ENCODE results near the gene PCDHGA4. TPM values are rescaled to one million over a fixed set of nuclear protein-coding genes. Genes with fewer than 3 reads are reported as not detected.

Gene PCDHGA4
- total and polyA plus RNA-seq, 2 donors (not counting 1 experiment from before 2014, with no cell fraction given) = 0.13 to 1.1 TPM

DNA sequence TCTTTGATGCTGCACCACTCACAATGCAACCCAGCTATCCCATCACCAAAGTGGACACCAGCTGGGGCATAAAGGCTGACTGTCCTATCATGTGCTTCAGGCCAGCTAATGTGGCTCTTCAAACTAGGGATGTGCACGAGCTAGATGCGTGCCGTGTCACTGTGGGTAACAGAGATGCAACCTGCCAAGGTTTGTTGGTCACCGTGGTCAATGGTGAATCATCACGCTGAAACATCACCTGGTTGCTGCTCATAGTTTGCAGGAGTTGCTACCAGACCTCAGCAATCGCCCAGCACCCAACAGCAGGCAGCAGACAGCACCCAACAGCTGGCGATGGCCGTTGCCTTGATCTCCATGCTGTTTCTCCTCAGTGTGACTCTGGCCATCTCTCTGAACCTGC, 26.6 kb upstream of the PCDHGA4 start:
- no peaks in the 10 kb centered on the region for H4K20me1 ChIP-seq (ENCODE audit: control insufficient read depth, insufficient read depth, low read length, poor library complexity, severe bottlenecking)
- TF ChIP-seq, protein P1, sequence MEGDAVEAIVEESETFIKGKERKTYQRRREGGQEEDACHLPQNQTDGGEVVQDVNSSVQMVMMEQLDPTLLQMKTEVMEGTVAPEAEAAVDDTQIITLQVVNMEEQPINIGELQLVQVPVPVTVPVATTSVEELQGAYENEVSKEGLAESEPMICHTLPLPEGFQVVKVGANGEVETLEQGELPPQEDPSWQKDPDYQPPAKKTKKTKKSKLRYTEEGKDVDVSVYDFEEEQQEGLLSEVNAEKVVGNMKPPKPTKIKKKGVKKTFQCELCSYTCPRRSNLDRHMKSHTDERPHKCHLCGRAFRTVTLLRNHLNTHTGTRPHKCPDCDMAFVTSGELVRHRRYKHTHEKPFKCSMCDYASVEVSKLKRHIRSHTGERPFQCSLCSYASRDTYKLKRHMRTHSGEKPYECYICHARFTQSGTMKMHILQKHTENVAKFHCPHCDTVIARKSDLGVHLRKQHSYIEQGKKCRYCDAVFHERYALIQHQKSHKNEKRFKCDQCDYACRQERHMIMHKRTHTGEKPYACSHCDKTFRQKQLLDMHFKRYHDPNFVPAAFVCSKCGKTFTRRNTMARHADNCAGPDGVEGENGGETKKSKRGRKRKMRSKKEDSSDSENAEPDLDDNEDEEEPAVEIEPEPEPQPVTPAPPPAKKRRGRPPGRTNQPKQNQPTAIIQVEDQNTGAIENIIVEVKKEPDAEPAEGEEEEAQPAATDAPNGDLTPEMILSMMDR (IDR thresholded peaks at IDR 0.05) = no peak
- TF ChIP-seq EZH2 (IDR thresholded peaks at IDR 0.05; ENCODE audit: borderline replicate concordance, insufficient read depth, low read depth, low read length, poor library complexity, severe bottlenecking) = no peak

DNA sequence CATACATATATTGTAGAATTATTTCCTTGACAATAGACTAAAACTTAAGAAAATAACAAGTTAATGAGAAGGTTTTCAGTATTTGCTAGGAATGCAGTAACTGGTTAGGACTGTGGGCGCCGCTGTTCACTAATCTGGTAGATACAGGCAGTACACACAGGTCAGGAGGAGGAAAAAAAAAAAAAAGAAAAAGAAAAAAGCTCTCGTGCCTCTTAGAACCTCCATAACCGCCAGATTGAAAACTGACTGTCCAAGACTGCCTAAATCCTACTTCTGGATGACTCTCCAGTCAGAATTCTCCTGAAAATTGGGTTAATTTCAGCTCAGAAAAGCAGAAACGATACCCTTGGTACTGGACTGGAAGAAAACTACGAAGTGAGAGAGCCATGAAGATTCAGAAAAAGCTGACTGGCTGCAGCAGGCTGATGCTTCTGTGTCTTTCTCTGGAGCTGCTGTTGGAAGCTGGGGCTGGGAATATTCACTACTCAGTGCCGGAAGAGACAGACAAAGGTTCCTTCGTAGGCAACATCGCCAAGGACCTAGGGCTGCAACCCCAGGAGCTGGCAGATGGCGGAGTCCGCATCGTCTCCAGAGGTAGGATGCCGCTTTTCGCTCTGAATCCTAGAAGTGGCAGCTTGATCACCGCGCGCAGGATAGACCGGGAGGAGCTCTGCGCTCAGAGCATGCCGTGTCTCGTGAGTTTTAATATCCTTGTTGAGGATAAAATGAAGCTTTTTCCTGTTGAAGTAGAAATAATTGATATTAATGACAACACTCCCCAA, 24.3 kb upstream of the PCDHGA4 start, which contains the start of gene PCDHGA1:
TSS of gene PCDHGA1 (plus strand) at position 216 of the 782 bp plus-strand sequence.
- Histone ChIP-seq H2AFZ (ENCODE audit: insufficient read depth, low read depth, low read length, poor library complexity, severe bottlenecking) (peak within 1 kb of the TSS; percentile 36), H3K4me3 (ENCODE audit: control extremely low read depth in 1 of 5, extremely low read depth in 1 of 5, insufficient read depth in 1 of 5, low read depth in 2 of 5, low read length in 4 of 5) (peak within 1 kb of the TSS in 2 of 5 experiments; percentile 15 to 30), H4K20me1 (ENCODE audit: control insufficient read depth, insufficient read depth, low read length, poor library complexity, severe bottlenecking) (no peaks in the 10 kb centered on the region), H3K9ac (ENCODE audit: low read length) (no peak within 1 kb of the TSS), H3K27me3 (replicated peaks in 1 of 4; ENCODE audit: control extremely low read depth in 1 of 4, control insufficient read depth in 3 of 4, insufficient read depth in 4 of 4, low read length in 3 of 4) (peaks cover 0 to 55% (median 35%) of the 10 kb centered on the region in 4 experiments), H3K27ac (ENCODE audit: low read length in 2 of 2) (no peak within 1 kb of the TSS), H3K4me2 (replicated peaks; ENCODE audit: low read depth, low read length, poor library complexity, severe bottlenecking) (peak within 1 kb of the TSS; percentile 39), H3K4me1 (ENCODE audit: control insufficient read depth in 2 of 2, insufficient read depth in 2 of 2, low read length in 2 of 2) (peaks cover 3 to 8% of the 10 kb centered on the region in 2 donors), H3K79me2 (ENCODE audit: control insufficient read depth, insufficient read depth, low read length) (no peaks in the 10 kb centered on the region), H3K9me3 (ENCODE audit: control extremely low read depth in 1 of 3, control insufficient read depth in 2 of 3, insufficient read depth in 1 of 3, low read length in 2 of 3) (peaks cover 10 to 58% (median 38%) of the 10 kb centered on the region in 3 donors), H3K36me3 (replicated peaks in 1 of 2; ENCODE audit: control extremely low read depth in 1 of 2, control insufficient read depth in 1 of 2, extremely low read depth in 1 of 2, insufficient read depth in 2 of 2, low read length in 1 of 2) (no peaks in the 10 kb centered on the region)
- Mint-ChIP-seq H3K27ac (no peak within 1 kb of the TSS), H3K4me3 (peak within 1 kb of the TSS; percentile 37), H3K9me3 (ENCODE audit: insufficient read depth) (peaks cover 4% of the 10 kb centered on the region), H3K4me1 (peaks cover 7% of the 10 kb centered on the region), H3K27me3 (peaks cover 72% of the 10 kb centered on the region)
- peak; percentile 27 for DNase-seq
- TF ChIP-seq EZH2 (IDR thresholded peaks at IDR 0.05; ENCODE audit: borderline replicate concordance, insufficient read depth, low read depth, low read length, poor library complexity, severe bottlenecking) = no peak
- TF ChIP-seq, protein P1 (IDR thresholded peaks at IDR 0.05) = peak; percentile 36
- peak; percentile 41 for ATAC-seq (ENCODE audit: low read depth)
- CTCF ChIA-PET = interaction anchor here (0.9 to 6.9 kb wide), 6 partner anchors 10 to 277 kb away, joined by 3 to 30 read pairs (median 4); partner anchors contain the start of genes PCDHGA3, PCDHGB1 and TAF7
- 37% methylated on average over 12 of the region's 21 CpGs for WGBS (ENCODE audit: insufficient coverage)
- intact Hi-C loops (cut with micrococcal nuclease) = no loop called here
- POLR2A ChIA-PET = no interaction called here

More for the DNA sequence above, 26.6 kb upstream of the PCDHGA4 start:
- Histone ChIP-seq H3K4me1 (ENCODE audit: control insufficient read depth in 2 of 2, insufficient read depth in 2 of 2, low read length in 2 of 2) (peaks cover 3 to 8% of the 10 kb centered on the region in 2 donors), H3K27ac (ENCODE audit: low read length in 2 of 2) (no peak overlapping the region), H3K36me3 (replicated peaks in 1 of 2; ENCODE audit: control extremely low read depth in 1 of 2, control insufficient read depth in 1 of 2, extremely low read depth in 1 of 2, insufficient read depth in 2 of 2, low read length in 1 of 2) (no peaks in the 10 kb centered on the region), H3K9ac (ENCODE audit: low read length) (no peak overlapping the region), H3K4me2 (replicated peaks; ENCODE audit: low read depth, low read length, poor library complexity, severe bottlenecking) (no peak overlapping the region), H3K79me2 (ENCODE audit: control insufficient read depth, insufficient read depth, low read length) (no peaks in the 10 kb centered on the region), H3K4me3 (ENCODE audit: control extremely low read depth in 1 of 5, extremely low read depth in 1 of 5, insufficient read depth in 1 of 5, low read depth in 2 of 5, low read length in 4 of 5) (no peak overlapping the region), H3K27me3 (replicated peaks in 1 of 4; ENCODE audit: control extremely low read depth in 1 of 4, control insufficient read depth in 3 of 4, insufficient read depth in 4 of 4, low read length in 3 of 4) (peaks cover 0 to 45% (median 20%) of the 10 kb centered on the region in 4 experiments), H2AFZ (ENCODE audit: insufficient read depth, low read depth, low read length, poor library complexity, severe bottlenecking) (no peak overlapping the region), H3K9me3 (ENCODE audit: control extremely low read depth in 1 of 3, control insufficient read depth in 2 of 3, insufficient read depth in 1 of 3, low read length in 2 of 3) (peaks cover 10 to 54% (median 34%) of the 10 kb centered on the region in 3 donors)
- ChIA-PET POLR2A (no interaction called here), CTCF (interaction anchor here (0.9 to 6.9 kb wide), 4 partner anchors 8 to 236 kb away, joined by 3 to 30 read pairs (median 4); no protein-coding TSS in a partner anchor)
- Mint-ChIP-seq H3K27ac (no peak overlapping the region), H3K4me3 (no peak overlapping the region), H3K4me1 (peaks cover 5% of the 10 kb centered on the region), H3K9me3 (ENCODE audit: insufficient read depth) (no peaks in the 10 kb centered on the region), H3K27me3 (peaks cover 51% of the 10 kb centered on the region)
- intact Hi-C loops (cut with micrococcal nuclease) = loop anchor here (10.0 kb wide), 4 partner anchors 87 to 1223 kb away; partner anchors contain the start of genes APBB3, GNPDA1, PCDHGA10 and PCDHGB7
- ATAC-seq (ENCODE audit: low read depth) (no peak), DNase-seq (no peak)
- WGBS (ENCODE audit: insufficient coverage) = 89% methylated on average over 8 of the region's 8 CpGs
